ENCODE data around the gene ZNF322. TPM values are rescaled to one million over a fixed set of nuclear protein-coding genes. Genes with fewer than 3 reads are reported as not detected.

ZNF322 gene
- 4.9 to 6.9 TPM (median 5.5 TPM) in 5 replicates for total RNA-seq (2022; extraction: Qiagen RNA extraction)

GRCh38 chr6:26659042-26659999 lies at the start of gene ZNF322:
ZNF322 (minus strand) TSS chr6:26659746; CDS start chr6:26638553, 21,193 bp downstream.

GRCh38 chr6:26596579-26597388 lies 62.8 kb downstream of the ZNF322 start, which contains the start of gene ABT1:
ABT1 (plus strand) TSS chr6:26596953; CDS start chr6:26596983, 30 bp downstream.

Other genes with a start within 250 kb of the ZNF322 start
- 0.39 to 1.0 TPM (median 0.63 TPM) in 5 replicates for gene BTN3A3, start 219.2 kb downstream of the ZNF322 start, total RNA-seq (2022; extraction: Qiagen RNA extraction)
- gene BTN2A1, start 201.8 kb downstream of the ZNF322 start, total RNA-seq (2022; extraction: Qiagen RNA extraction) = 16.0 to 28.0 TPM (median 20.9 TPM) in 5 replicates
- gene BTN1A1, start 159.4 kb downstream of the ZNF322 start, total RNA-seq (2022; extraction: Qiagen RNA extraction) = not detected in 5 replicates
- 61.3 to 91.7 TPM (median 78.5 TPM) in 5 replicates for gene HMGN4, start 121.4 kb downstream of the ZNF322 start, total RNA-seq (2022; extraction: Qiagen RNA extraction)
- 12.7 to 14.6 TPM (median 14.1 TPM) in 5 replicates for gene ABT1, start 62.8 kb downstream of the ZNF322 start, total RNA-seq (2022; extraction: Qiagen RNA extraction)

Measured in A549 treated with Hydrocortisone at 1 μM for 4 hours (cell line).